ENCODE measurements around the gene SYK. TPM values are rescaled to one million over a fixed set of nuclear protein-coding genes. Genes with fewer than 3 reads are reported as not detected.

SYK gene
- total RNA-seq, 1 donor from 2014 or later = 88.9 TPM

DNA sequence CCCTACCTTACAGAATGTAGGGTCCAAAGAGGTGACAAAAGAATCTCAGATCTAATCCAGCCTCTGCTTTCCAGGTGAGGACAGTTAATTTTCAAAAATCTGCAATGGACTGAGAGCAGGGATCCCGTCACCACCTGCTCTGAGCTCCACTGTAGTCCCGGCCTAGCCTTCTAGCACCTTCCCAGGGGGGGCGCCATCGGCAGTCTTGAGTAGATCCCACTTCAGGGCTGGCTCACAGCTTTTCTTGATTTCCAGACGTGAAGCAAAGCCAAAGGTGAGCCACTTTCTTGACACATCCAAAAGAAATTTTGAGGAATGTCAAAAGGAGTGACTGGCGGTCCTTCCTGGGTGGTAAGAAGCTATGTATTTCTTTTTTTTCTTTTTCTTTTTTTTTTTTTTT is 114.1 kb downstream of the SYK start:
- Histone ChIP-seq H3K27ac (no peak overlapping the region), H3K4me1 (no peaks in the 10 kb centered on the region), H3K9me3 (no peaks in the 10 kb centered on the region), H3K36me3 (no peaks in the 10 kb centered on the region), H3K27me3 (ENCODE audit: low read depth) (peaks cover 6% of the 10 kb centered on the region), H3K4me3 (no peak overlapping the region)
- DNase-seq (no peak), ATAC-seq (peak in 1 of 2 donors; percentile 37)
- TF ChIP-seq, protein P1, sequence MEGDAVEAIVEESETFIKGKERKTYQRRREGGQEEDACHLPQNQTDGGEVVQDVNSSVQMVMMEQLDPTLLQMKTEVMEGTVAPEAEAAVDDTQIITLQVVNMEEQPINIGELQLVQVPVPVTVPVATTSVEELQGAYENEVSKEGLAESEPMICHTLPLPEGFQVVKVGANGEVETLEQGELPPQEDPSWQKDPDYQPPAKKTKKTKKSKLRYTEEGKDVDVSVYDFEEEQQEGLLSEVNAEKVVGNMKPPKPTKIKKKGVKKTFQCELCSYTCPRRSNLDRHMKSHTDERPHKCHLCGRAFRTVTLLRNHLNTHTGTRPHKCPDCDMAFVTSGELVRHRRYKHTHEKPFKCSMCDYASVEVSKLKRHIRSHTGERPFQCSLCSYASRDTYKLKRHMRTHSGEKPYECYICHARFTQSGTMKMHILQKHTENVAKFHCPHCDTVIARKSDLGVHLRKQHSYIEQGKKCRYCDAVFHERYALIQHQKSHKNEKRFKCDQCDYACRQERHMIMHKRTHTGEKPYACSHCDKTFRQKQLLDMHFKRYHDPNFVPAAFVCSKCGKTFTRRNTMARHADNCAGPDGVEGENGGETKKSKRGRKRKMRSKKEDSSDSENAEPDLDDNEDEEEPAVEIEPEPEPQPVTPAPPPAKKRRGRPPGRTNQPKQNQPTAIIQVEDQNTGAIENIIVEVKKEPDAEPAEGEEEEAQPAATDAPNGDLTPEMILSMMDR (IDR thresholded peaks at IDR 0.05) = no peak
- intact Hi-C loops (cut with DNase I) = no loop called here

DNA sequence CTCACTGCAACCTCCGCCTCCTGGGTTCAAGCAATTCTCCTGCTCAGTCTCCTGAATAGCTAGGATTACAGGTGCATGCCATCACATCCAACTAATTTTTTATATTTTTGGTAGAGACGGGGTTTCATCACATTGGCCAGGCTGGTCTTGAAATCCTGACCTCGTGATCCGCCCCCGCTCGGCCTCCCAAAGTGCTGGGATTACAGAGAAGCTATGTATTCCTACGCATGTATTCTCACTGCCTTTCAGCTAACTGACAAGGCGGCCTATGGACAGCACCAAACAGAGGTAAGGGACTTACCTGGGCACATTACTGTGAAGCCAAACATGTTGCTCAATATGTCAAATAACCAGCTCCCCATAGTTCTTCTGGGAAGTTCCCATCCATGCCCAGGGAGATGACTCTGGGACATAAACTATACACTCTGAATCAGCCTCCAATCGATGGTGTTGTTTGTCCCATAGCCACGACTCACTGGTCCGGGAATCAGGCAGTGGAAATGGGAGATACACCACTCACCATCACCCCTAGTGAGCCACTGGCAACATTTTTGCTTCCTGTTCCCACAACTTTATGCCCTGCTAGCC is 114.6 kb downstream of the SYK start:
- DNase-seq (no peak), ATAC-seq (no peak)
- TF ChIP-seq, protein P1 (IDR thresholded peaks at IDR 0.05) = no peak
- Histone ChIP-seq H3K9me3 (no peaks in the 10 kb centered on the region), H3K27ac (no peak overlapping the region), H3K4me1 (peaks cover under 1% of the 10 kb centered on the region), H3K36me3 (no peaks in the 10 kb centered on the region), H3K4me3 (no peak overlapping the region), H3K27me3 (ENCODE audit: low read depth) (peaks cover 6% of the 10 kb centered on the region)
- intact Hi-C loops (cut with DNase I) = no loop called here

DNA sequence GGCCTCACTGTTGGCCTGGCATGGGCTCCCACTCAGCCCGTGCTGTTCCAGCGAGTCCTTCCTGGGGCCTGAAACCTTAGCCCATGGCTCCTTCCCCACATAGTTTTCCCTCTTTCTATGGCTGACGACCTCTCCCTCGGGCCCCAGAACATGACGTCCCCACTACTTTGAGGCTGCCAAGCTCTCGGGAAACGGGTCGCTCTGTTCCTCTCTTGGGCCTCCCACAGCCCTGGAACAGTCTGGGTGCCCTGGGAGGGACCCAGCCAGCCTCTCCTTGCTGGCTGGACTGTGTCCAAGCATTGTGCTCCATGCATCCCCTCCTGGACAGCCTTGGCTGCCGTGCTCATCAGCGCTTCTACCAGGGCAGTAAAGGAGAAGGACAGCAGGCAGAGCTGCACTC is 118.3 kb downstream of the SYK start:
- Histone ChIP-seq H3K36me3 (no peaks in the 10 kb centered on the region), H3K27ac (no peak overlapping the region), H3K27me3 (ENCODE audit: low read depth) (peaks cover 9% of the 10 kb centered on the region), H3K9me3 (no peaks in the 10 kb centered on the region), H3K4me1 (peaks cover 4% of the 10 kb centered on the region), H3K4me3 (no peak overlapping the region)
- ATAC-seq (no peak), DNase-seq (no peak)
- intact Hi-C loops (cut with DNase I) = no loop called here
- TF ChIP-seq, protein P1 (IDR thresholded peaks at IDR 0.05) = no peak

DNA sequence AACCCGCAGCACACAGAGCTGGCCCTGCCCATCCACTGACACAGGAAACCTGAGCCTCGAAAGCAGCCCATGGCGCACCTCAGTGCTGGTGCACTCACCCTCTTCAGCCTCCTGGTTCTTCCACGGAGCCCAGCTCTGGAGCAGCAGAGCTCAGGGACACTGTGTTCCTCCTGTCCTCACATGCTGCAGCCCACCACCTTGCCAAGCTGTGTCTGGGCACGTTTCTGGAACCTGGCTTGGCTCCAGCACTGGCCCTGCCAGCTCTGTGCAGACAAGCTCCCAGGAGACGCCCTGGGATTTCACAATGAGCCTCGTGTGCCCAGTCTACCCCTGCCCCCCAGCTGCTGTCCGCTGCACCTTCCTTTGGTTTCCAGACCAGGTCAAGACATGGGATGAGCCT is 119.5 kb downstream of the SYK start:
- H3K4me3 ChIP-seq = no peak overlapping the region
- peaks cover 9% of the 10 kb centered on the region for H3K27me3 ChIP-seq (ENCODE audit: low read depth)
- intact Hi-C loops (cut with DNase I) = no loop called here
- ATAC-seq (peak; percentile 65 to 71), DNase-seq (peak; percentile 77)
- TF ChIP-seq, protein P1 (IDR thresholded peaks at IDR 0.05) = no peak
- H3K9me3 ChIP-seq = no peaks in the 10 kb centered on the region
- peaks cover 4% of the 10 kb centered on the region for H3K4me1 ChIP-seq
- no peaks in the 10 kb centered on the region for H3K36me3 ChIP-seq
- H3K27ac ChIP-seq = no peak overlapping the region

DNA sequence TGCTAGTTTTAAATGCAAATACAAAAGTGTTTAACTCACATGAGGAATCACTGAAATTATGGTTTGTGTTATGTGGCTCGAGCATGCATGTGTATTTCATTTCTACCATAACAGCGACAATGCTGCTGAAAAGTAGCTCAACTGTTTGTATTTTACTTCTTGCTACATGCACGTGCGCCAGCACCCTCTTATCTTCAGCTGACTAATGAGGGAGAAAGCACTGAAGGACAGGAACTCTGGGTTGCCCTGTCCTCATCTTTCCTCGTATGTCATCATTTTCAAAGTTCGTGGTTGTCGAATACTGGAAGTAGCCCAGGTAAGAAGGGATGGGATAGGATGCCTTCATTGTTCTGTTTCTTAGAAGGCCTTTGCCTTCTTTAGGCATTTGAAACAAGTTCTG is 120.3 kb downstream of the SYK start:
- Histone ChIP-seq H3K4me1 (peaks cover 4% of the 10 kb centered on the region), H3K27ac (no peak overlapping the region), H3K27me3 (ENCODE audit: low read depth) (peaks cover 9% of the 10 kb centered on the region), H3K9me3 (no peaks in the 10 kb centered on the region), H3K4me3 (no peak overlapping the region), H3K36me3 (no peaks in the 10 kb centered on the region)
- ATAC-seq (no peak), DNase-seq (no peak)
- TF ChIP-seq, protein P1 (IDR thresholded peaks at IDR 0.05) = no peak
- intact Hi-C loops (cut with DNase I) = no loop called here
